Naive thymus-derived CD8-positive, alpha-beta T cell (primary cell): ENCODE results near the gene TSHZ2. TPM values are rescaled to one million over a fixed set of nuclear protein-coding genes. Genes with fewer than 3 reads are reported as not detected.

Experiments used
- ATAC-seq, 2 donors: fragments of 150-1000 bp; cut with Tn5 transposase in 1 of 2; sonication (Bioruptor Pico), chemical (Tn5 transposase) in 1 of 2; 1 replicate in 1 of 2; 2 replicates in 1 of 2; pipeline ENCODE4 v1.10.0; 2021; ENCODE audit warnings: mild to moderate bottlenecking in 2 of 2, moderate library complexity in 2 of 2
- POLR2A ChIA-PET: fragments of 350-600 bp; sonication (Branson Sonifier 250); formaldehyde crosslinking; loops from one replicate; lab custom pipeline; 2021; ENCODE audit warnings: antibody characterized with exemption; lab: Charles Lee
- DNase-seq, 10 donors: peaks; one replicate each; pipeline versions ENCODE4 v3.0.0 to v3.0.0-alpha.2; 2020 to 2022
- H3K27ac Mint-ChIP-seq, 10 donors: one replicate each; pipeline ENCODE4 v1.8.0; 2020 to 2022; ENCODE audit warnings: mild to moderate bottlenecking in 10 of 10, mixed read lengths in 10 of 10, moderate library complexity in 4 of 10, inconsistent platforms in 1 of 10
- H3K27me3 Mint-ChIP-seq, 5 donors: one replicate each; pipeline ENCODE4 v1.8.0; 2021 to 2022; ENCODE audit warnings: mixed read lengths in 5 of 5
- H3K36me3 Mint-ChIP-seq, 3 donors: one replicate each; pipeline ENCODE4 v1.8.0; 2020 to 2022; ENCODE audit warnings: mixed read lengths in 3 of 3, mild to moderate bottlenecking in 2 of 3, inconsistent platforms in 1 of 3
- H3K4me1 Mint-ChIP-seq, 4 donors: one replicate each; pipeline ENCODE4 v1.8.0; 2021 to 2022; ENCODE audit warnings: mixed read lengths in 4 of 4
- H3K4me3 Mint-ChIP-seq, 10 donors: one replicate each; pipeline ENCODE4 v1.8.0; 2020 to 2022; ENCODE audit warnings: mild to moderate bottlenecking in 10 of 10, mixed read lengths in 10 of 10, moderate library complexity in 6 of 10, inconsistent platforms in 1 of 10
- H3K9me3 Mint-ChIP-seq, 9 donors: one replicate each; pipeline ENCODE4 v1.8.0; 2020 to 2022; ENCODE audit warnings: mixed read lengths in 9 of 9, mild to moderate bottlenecking in 3 of 9, inconsistent platforms in 1 of 9, moderate library complexity in 1 of 9
- polyA plus RNA-seq, 3 donors: library from polyadenylated mRNA; unstranded; fragments of 300-500 nt; fragmentation: Illumina TruSeq; gene quantifications; one replicate each; pipeline ENCODE4 v1.2.3, GENCODE V29; 2021
- total RNA-seq, 8 experiments: library from RNA in 2 of 8; stranded (reverse) in 2 of 8; gene quantifications; one replicate each; pipeline ENCODE4 v1.2.3 and lab custom pipeline; 2021 to 2026

The TSHZ2 gene
- total and polyA plus RNA-seq, 5 experiments from 2014 or later: 0.42 to 10.0 (median 5.1) TPM; not detected in 1

GRCh38 chr20:53101992-53102760, 130.0 kb downstream of the TSHZ2 start:
- H3K4me3 Mint-ChIP-seq: no peak overlapping the region
- POLR2A ChIA-PET: no interaction called here
- H3K36me3 Mint-ChIP-seq: no peaks in the 10 kb centered on the region
- H3K9me3 Mint-ChIP-seq: no peaks in the 10 kb centered on the region
- peaks cover 0 to 5% (median 0%) of the 10 kb centered on the region in 4 donors for H3K4me1 Mint-ChIP-seq
- DNase-seq (no peak), ATAC-seq (no peak)
- peaks cover 0 to 7% (median 2%) of the 10 kb centered on the region in 5 donors for H3K27me3 Mint-ChIP-seq
- H3K27ac Mint-ChIP-seq: no peak overlapping the region

- Mint-ChIP-seq H3K27ac (no peak overlapping the region), H3K9me3 (no peaks in the 10 kb centered on the region), H3K4me1 (peaks cover 0 to 5% (median 0%) of the 10 kb centered on the region in 4 donors), H3K4me3 (no peak overlapping the region), H3K27me3 (peaks cover 0 to 7% (median 2%) of the 10 kb centered on the region in 5 donors), H3K36me3 (no peaks in the 10 kb centered on the region)
- no peak for ATAC-seq
- no peak for DNase-seq
- POLR2A ChIA-PET: no interaction called here
These were observed 131.0 kb downstream of the TSHZ2 start for GRCh38 chr20:53103124-53103523.

GRCh38 chr20:53104884-53105283, 132.7 kb downstream of the TSHZ2 start:
- Mint-ChIP-seq H3K36me3 (no peaks in the 10 kb centered on the region), H3K9me3 (no peaks in the 10 kb centered on the region), H3K27ac (no peak overlapping the region), H3K4me1 (peaks cover 0 to 5% (median 0%) of the 10 kb centered on the region in 4 donors), H3K27me3 (peaks cover 0 to 7% (median 2%) of the 10 kb centered on the region in 5 donors), H3K4me3 (no peak overlapping the region)
- DNase-seq (no peak), ATAC-seq (no peak)
- POLR2A ChIA-PET: no interaction called here

- POLR2A ChIA-PET: no interaction called here
- no peak for DNase-seq
- Mint-ChIP-seq H3K9me3 (peaks cover 0 to 10% (median 0%) of the 10 kb centered on the region in 9 donors), H3K36me3 (no peaks in the 10 kb centered on the region), H3K4me1 (peaks cover 0 to 3% (median 1%) of the 10 kb centered on the region in 4 donors), H3K4me3 (no peak overlapping the region), H3K27ac (no peak overlapping the region), H3K27me3 (peaks cover 0 to 6% (median 3%) of the 10 kb centered on the region in 5 donors)
- ATAC-seq: no peak
These were observed 144.6 kb downstream of the TSHZ2 start for GRCh38 chr20:53116733-53117132.

GRCh38 chr20:53122853-53123252, 150.7 kb downstream of the TSHZ2 start:
- H3K4me1 Mint-ChIP-seq: peaks cover 5 to 17% (median 9%) of the 10 kb centered on the region in 4 donors
- POLR2A ChIA-PET: no interaction called here
- H3K27me3 Mint-ChIP-seq: peaks cover 4 to 22% (median 10%) of the 10 kb centered on the region in 5 donors
- no peak for ATAC-seq
- peaks cover 0 to 3% (median 0%) of the 10 kb centered on the region in 3 donors for H3K36me3 Mint-ChIP-seq
- H3K4me3 Mint-ChIP-seq: no peak overlapping the region
- H3K9me3 Mint-ChIP-seq: peaks cover 0 to 2% (median 0%) of the 10 kb centered on the region in 9 donors
- H3K27ac Mint-ChIP-seq: peak overlapping the region in 2 of 10 donors; percentile 35 to 77
- no peak for DNase-seq

GRCh38 chr20:53124075-53124551, 152.0 kb downstream of the TSHZ2 start:
- H3K27me3 Mint-ChIP-seq: peaks cover 2 to 22% (median 9%) of the 10 kb centered on the region in 5 donors
- POLR2A ChIA-PET: no interaction called here
- H3K27ac Mint-ChIP-seq: no peak overlapping the region
- H3K36me3 Mint-ChIP-seq: peaks cover 0 to 3% (median 0%) of the 10 kb centered on the region in 3 donors
- H3K4me3 Mint-ChIP-seq: no peak overlapping the region
- peaks cover 5 to 17% (median 9%) of the 10 kb centered on the region in 4 donors for H3K4me1 Mint-ChIP-seq
- ATAC-seq: no peak
- no peak for DNase-seq
- H3K9me3 Mint-ChIP-seq: peaks cover 0 to 3% (median 0%) of the 10 kb centered on the region in 9 donors

- no peak for DNase-seq
These were observed 152.6 kb downstream of the TSHZ2 start for GRCh38 chr20:53124803-53125202.

GRCh38 chr20:53126185-53126584, 154.0 kb downstream of the TSHZ2 start:
- Mint-ChIP-seq H3K9me3 (peaks cover 0 to 3% (median 0%) of the 10 kb centered on the region in 9 donors), H3K27me3 (peaks cover 3 to 22% (median 9%) of the 10 kb centered on the region in 5 donors), H3K4me1 (peaks cover 5 to 17% (median 9%) of the 10 kb centered on the region in 4 donors), H3K4me3 (no peak overlapping the region), H3K27ac (no peak overlapping the region), H3K36me3 (peaks cover 0 to 3% (median 0%) of the 10 kb centered on the region in 3 donors)
- POLR2A ChIA-PET: no interaction called here
- no peak for ATAC-seq
- DNase-seq: no peak

More at GRCh38 chr20:53124803-53125202, 152.6 kb downstream of the TSHZ2 start:
- Mint-ChIP-seq H3K27ac (no peak overlapping the region), H3K4me1 (peaks cover 5 to 17% (median 9%) of the 10 kb centered on the region in 4 donors), H3K36me3 (peaks cover 0 to 3% (median 0%) of the 10 kb centered on the region in 3 donors), H3K9me3 (peaks cover 0 to 3% (median 0%) of the 10 kb centered on the region in 9 donors), H3K27me3 (peaks cover 2 to 22% (median 9%) of the 10 kb centered on the region in 5 donors), H3K4me3 (no peak overlapping the region)
- ATAC-seq: no peak
- POLR2A ChIA-PET: no interaction called here

- no peak for DNase-seq
- peaks cover 0 to 3% (median 0%) of the 10 kb centered on the region in 9 donors for H3K9me3 Mint-ChIP-seq
- no peak for ATAC-seq
- peaks cover 3 to 22% (median 9%) of the 10 kb centered on the region in 5 donors for H3K27me3 Mint-ChIP-seq
- H3K4me1 Mint-ChIP-seq: peaks cover 0 to 17% (median 7%) of the 10 kb centered on the region in 4 donors
- H3K36me3 Mint-ChIP-seq: peaks cover 0 to 3% (median 0%) of the 10 kb centered on the region in 3 donors
- peak overlapping the region in 1 of 10 donors; percentile 50 for H3K27ac Mint-ChIP-seq
- POLR2A ChIA-PET: no interaction called here
- no peak overlapping the region for H3K4me3 Mint-ChIP-seq
These were observed 154.9 kb downstream of the TSHZ2 start for GRCh38 chr20:53127027-53127426.

GRCh38 chr20:53128004-53128403, 155.8 kb downstream of the TSHZ2 start:
- H3K27ac Mint-ChIP-seq: no peak overlapping the region
- POLR2A ChIA-PET: no interaction called here
- H3K4me3 Mint-ChIP-seq: no peak overlapping the region
- H3K36me3 Mint-ChIP-seq: peaks cover 0 to 3% (median 0%) of the 10 kb centered on the region in 3 donors
- peaks cover 0 to 3% (median 0%) of the 10 kb centered on the region in 9 donors for H3K9me3 Mint-ChIP-seq
- peaks cover 5 to 22% (median 9%) of the 10 kb centered on the region in 5 donors for H3K27me3 Mint-ChIP-seq
- DNase-seq: no peak
- ATAC-seq: no peak
- peaks cover under 1 to 8% (median 3%) of the 10 kb centered on the region in 4 donors for H3K4me1 Mint-ChIP-seq

GRCh38 chr20:53129563-53129962, 157.4 kb downstream of the TSHZ2 start:
- Mint-ChIP-seq H3K36me3 (no peaks in the 10 kb centered on the region), H3K9me3 (peaks cover 0 to 3% (median 0%) of the 10 kb centered on the region in 9 donors), H3K4me3 (no peak overlapping the region), H3K4me1 (peaks cover 3 to 5% (median 4%) of the 10 kb centered on the region in 4 donors), H3K27ac (no peak overlapping the region), H3K27me3 (peaks cover 5 to 14% (median 13%) of the 10 kb centered on the region in 5 donors)
- POLR2A ChIA-PET: no interaction called here
- ATAC-seq: no peak
- no peak for DNase-seq

GRCh38 chr20:53130795-53131194, 158.6 kb downstream of the TSHZ2 start:
- Mint-ChIP-seq H3K9me3 (peaks cover 0 to 3% (median 0%) of the 10 kb centered on the region in 9 donors), H3K36me3 (no peaks in the 10 kb centered on the region), H3K27ac (no peak overlapping the region), H3K4me3 (no peak overlapping the region), H3K4me1 (peaks cover 3 to 5% (median 4%) of the 10 kb centered on the region in 4 donors), H3K27me3 (peaks cover 7 to 16% (median 13%) of the 10 kb centered on the region in 5 donors)
- POLR2A ChIA-PET: no interaction called here
- ATAC-seq: no peak
- DNase-seq: no peak

- Mint-ChIP-seq H3K36me3 (no peaks in the 10 kb centered on the region), H3K9me3 (peaks cover 0 to 2% (median 0%) of the 10 kb centered on the region in 9 donors), H3K27ac (peak overlapping the region in 1 of 10 donors; percentile 34), H3K27me3 (peaks cover 6 to 16% (median 7%) of the 10 kb centered on the region in 5 donors), H3K4me1 (peaks cover 0 to 4% (median 2%) of the 10 kb centered on the region in 4 donors), H3K4me3 (no peak overlapping the region)
- ATAC-seq (no peak), DNase-seq (no peak)
- POLR2A ChIA-PET: no interaction called here
These were observed 161.0 kb downstream of the TSHZ2 start for GRCh38 chr20:53133125-53133524.
